CD4-positive, alpha-beta T cell treated with Interleukin-17A for 4 hours (primary cell): Measurements from ENCODE around the gene GNA12.
"Not testable (repeated sequence)": the region's sequence is repeated elsewhere in the genome, so short reads cannot be mapped to it uniquely, and the experiment has no call there.

ENCODE experiments used
- DNase-seq: peaks from one replicate; pipeline ENCODE4 v3.0.0-alpha.2; 2020; ENCODE audit warnings: mixed read lengths

The GNA12 gene

DNA sequence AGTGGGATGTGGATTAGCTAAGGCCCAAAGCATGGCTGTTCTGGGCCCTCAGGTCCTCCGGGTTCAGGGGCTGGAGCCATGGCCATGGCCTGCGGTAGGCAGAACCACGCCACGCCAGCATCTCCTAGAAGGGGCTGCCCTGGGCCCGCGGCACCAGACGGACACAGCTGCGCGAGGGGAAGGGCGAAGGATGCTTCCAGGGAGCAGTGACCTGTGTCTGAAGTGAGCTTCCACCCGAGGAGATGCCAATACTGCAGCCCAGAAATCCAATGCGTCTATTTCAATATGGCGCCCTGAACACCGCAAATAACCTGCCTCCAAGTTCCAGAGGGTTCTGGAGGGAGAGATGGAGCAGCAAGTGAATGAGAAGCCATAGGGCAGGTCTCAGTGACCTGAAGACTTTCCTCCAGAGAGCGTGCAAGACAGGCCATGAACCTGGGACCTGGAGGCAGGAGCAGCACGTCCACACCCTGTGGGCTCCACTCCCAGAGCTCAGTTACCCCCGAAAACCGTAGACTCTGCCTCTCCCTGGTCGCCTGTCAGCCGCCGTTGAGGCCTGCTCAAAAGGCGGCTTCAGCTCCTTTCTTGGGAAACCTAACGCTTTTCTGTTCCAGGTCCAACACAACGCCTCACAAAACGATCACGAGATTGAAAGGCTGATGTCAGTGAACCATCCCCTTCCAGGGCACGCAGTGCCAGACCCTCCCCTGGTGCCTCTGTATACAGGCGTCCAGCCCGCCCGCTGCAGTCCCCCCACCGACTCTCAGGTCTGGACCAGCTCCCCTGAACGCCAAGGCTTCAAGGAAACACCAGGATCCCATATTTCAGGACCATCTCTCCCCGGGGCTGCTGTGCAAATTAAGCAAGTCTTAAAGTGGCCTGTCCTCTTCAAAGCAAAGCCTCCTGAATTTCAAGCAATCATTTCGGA lies 118.7 kb downstream of the GNA12 start:
- no peak for DNase-seq

DNA sequence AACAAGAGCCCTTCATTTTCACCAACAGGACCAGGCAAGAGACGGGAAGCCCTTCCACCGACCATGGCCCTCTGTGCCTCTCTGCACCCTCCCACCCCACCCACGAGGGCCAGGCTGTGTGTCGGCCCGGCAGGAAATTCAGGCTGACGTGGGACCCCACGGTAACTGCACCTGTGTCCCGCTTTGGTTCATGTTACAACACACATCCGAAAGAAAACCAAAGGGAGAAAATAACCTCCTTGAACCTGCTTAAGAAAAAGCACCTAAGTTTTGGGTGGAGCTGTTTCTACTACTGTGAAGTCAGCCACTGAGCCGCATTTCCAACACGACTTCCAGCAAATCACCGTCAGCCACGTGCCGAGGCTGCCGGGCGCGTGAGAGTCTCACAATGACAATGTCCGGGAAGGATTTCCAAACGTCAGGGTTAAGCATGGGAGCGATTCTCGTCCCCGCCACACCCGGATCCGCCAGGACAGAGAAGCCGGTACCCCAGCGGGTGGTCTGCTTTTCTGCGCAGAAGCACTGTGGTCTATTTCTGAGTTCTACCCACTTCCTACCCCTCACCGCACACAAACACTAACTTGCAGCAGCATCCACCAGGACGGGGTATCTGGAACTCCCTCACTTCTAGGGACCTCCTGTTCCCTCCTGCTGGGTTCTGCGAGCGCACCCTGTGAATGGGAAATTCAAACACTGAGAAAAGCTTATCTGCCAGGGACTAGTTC lies 119.5 kb downstream of the GNA12 start:
- no peak for DNase-seq

DNA sequence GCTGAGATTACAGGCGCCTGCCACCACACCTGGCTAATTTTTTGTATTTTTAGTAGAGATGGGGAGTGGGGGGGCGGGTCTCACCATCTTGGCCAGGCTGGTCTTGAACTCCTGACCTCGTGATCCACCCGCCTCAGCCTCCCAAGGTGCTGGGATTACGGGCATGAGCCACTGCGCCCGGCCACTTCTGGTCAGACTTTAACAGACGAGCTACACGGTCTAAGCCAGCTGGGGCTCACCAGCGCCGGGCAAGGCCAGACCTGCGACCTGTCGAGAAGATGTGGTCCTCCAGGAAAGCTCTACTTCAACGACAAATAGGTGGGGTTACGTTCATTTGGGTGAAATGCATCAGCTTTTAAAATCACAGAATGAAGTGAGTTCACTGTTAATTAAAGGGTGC lies 120.1 kb downstream of the GNA12 start:
- not testable (repeated sequence) for DNase-seq

DNA sequence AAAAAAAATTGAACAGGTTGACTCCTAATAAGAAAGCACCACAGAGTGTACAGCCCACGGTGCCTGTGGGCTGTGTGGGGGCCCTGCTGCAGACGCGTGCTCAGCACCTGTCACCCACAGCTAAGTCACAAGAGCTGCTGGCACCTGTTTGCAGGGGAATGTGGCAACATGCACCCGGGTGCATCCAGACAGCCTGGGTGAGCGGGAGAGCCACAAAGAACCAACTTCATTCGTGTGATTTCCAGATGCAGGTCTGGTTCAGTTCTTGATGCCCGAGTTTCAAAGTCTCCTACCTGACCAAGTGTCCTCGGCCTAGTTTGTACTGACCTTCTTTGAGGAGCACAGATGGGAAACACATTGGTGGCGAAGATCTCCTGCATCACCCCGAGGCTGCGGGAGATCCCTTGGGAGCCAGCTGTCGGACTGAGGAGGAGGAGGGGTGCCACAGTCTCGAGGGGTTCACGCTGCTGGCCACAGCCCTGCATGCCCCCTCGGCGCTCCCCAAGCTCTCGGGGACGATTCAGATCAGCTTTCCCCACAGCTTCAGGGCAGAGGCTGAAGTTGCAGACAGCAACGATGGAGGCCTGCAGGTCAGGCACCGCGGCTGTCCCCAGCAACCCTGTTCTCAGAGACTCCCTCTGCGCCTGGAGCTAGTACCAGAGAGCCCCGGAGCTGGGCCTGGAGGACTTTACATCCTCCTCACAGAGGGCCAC lies 120.8 kb downstream of the GNA12 start:
- no peak for DNase-seq

DNA sequence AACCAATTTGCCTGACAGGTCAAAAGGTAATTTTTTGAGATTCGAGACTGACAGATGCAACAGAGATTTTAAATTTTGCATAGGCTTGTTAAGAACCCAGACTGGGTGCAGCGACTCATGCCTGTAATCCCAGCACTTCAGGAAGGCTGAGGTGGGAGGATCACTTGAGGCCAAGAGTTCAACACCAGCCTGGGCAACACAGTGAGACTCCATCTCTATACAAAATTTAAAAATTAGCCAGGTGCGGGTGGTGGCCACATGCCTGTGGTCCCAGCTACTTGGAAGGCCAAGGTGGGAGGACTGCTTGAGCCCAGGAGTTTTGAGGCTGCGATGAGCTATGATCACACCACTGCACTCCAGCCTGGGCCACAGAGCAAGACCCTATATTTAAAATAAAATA lies 121.5 kb downstream of the GNA12 start:
- no peak for DNase-seq

DNA sequence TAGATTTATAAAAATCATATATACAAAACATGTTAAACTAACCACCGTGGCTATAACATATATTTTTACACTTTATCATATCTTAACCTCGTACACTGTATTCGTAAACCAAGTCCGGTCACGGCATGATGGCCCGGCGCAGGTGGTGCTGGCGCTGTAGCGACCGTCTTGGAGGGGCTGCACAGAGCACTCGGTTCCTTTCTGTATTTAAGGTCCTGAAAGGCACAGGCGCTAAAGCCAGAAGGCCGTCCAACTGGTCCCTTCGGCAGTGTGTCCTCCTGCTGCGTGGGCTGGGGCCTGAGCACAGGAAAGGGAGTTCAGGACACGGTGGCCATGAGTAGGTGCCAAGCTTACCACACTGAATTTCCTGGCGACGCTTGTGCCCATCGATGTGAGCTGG lies 122.3 kb downstream of the GNA12 start:
- DNase-seq, result no peak

DNA sequence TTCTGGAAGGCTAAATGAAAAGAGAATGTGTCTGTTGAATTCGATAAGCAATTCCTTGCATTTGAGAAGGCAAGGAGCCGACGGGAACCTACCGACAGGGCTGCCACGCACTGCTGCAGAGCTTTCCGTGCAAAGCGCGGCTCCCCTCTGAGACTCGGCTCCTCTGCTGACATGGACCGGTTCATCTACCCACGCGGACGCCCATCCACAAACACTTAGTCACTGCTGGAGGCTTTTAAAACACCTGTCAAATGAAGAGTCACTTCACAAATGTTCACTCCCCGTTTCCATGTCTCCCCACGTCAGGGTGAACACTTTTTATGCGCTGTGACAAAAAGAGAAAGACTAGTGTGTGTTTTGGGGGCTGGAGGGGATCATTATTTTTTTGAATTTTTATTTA lies 124.1 kb downstream of the GNA12 start:
- no peak for DNase-seq

DNA sequence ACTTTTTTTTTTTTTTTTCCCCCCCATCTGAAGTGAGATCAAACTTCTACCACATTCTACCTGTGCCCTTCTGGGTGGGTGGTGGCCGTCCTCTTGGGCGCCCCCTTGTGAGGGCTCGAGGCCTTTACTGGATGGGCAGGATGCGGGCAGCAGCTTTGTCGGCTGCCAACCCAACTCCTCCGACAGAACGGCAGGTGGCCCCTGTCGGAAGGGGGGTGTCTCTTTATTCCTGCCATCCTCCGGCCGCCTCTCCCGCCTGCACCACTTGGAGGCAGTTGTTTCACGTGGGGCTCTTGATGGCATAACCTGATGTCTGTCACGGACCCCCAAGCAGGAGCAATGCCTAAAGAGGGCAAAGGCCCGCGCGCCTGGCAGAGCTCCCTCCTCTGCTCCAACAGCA lies 125.1 kb downstream of the GNA12 start:
- DNase-seq, result peak; percentile 81

DNA sequence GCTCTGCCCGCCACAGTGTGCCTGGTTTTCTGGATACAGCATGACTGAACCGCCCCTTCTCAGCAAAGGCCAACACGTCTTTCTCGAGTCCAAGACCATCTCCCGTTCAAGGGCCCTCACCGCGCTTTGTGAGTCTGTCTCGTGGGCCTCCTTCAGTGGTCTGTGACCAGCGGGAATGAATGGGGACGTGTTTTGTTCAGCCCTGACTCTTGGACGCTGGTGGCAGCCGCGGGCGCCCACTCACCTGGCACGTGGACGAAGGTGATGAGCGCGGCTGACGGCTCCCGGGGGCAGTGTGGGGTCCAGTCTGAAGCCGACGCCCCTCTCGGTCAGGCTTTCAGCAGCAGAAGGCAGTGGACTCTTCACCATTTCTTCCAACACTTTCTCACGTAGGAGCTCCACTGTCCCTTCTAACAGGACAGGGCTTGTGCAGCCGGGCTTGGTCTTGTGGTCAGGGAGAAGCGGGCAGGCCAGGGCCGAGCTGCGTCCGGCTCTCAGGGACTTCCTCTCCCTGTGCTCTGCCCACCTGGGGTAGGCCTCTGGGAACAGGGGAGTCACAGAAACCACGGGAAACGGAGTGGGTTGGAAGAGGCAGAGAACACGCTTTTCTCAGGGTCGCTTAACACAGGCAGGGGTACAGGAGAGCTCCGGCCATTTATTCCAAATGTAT lies 125.7 kb downstream of the GNA12 start:
- no peak for DNase-seq

DNA sequence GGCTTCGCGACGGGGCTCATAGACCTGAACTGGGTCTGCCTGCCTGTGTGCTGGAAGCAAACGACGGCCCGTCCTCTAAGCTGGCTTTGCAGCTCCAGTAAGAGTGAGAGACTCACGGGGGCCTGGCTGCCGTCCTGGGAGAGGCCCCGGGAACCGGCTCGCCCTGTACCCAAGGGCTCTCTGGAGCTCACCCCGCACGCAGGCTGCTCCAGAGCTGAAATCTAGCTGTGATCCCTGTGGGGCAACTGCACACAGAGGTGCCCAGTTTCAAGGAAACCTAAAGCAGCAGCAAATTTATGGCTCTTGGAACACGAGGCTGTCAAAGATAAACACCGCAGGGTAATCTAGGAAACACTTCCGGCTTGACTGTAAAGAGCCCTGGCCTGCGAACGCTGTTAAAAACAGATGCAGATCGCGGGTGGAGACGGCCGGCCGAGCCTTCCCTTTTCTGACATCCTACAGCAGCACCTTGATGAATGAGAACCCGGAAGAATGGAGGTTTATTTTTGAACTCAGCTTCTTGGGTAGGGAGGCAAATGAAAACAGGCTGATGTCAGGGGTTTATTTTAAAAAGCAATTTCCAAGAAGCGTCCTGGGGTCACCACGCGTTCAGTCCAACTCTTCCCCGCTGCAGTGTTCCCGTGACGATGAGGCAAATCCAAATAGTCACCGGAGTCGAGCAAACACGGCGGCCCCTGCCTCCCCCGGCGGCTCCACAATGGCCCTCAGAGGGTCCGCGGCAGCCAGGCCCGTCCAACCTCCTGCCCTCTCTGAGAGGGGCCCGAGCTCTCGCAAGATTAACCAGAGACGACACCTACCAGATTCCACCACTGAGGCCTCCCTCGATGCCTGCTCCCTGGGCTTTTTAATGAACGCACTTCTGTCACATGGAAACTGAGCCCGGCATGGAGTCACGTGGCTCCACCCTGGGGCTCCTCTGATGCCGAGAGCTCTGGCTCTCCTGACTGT lies 126.5 kb downstream of the GNA12 start:
- peak; percentile 56 for DNase-seq

DNA sequence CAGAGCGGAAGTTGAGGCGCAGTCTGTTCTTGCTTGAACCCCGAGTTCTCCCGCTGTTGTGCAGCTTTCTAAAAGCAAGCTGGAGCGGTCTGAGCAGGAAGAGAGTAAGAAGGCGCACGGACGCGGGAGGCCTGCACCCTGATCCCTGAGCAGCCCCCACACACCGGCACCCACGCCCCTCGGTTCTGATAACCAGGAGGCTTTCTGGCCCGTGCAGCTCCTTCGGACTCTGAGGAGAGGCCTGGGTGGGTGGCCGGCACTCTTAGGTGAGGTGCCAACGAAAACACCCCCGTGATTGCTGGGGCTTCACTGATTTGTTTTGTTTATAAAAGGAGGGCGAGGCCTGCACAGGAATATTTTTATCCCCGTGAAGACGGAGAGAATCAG lies 127.2 kb downstream of the GNA12 start:
- DNase-seq, result no peak

DNA sequence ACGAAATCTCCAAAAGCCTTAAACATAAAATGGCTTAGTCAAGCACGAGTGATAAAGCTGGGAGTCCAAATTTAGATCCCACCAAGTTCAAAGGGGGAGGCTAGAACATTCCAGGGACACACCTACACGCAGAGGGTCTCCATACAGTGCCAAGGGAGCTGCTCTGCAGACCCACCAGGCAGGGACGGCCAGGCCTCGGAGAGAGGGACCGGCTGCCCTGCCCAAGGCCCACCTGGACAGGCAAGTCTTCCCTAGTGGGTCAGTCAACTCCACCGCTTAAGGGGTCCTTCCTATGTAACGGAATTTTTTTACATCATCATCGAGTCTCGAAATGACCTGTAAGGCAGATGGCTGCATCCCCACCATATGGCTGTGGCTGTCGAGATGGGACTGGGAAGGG lies 127.6 kb downstream of the GNA12 start:
- DNase-seq, result no peak

DNA sequence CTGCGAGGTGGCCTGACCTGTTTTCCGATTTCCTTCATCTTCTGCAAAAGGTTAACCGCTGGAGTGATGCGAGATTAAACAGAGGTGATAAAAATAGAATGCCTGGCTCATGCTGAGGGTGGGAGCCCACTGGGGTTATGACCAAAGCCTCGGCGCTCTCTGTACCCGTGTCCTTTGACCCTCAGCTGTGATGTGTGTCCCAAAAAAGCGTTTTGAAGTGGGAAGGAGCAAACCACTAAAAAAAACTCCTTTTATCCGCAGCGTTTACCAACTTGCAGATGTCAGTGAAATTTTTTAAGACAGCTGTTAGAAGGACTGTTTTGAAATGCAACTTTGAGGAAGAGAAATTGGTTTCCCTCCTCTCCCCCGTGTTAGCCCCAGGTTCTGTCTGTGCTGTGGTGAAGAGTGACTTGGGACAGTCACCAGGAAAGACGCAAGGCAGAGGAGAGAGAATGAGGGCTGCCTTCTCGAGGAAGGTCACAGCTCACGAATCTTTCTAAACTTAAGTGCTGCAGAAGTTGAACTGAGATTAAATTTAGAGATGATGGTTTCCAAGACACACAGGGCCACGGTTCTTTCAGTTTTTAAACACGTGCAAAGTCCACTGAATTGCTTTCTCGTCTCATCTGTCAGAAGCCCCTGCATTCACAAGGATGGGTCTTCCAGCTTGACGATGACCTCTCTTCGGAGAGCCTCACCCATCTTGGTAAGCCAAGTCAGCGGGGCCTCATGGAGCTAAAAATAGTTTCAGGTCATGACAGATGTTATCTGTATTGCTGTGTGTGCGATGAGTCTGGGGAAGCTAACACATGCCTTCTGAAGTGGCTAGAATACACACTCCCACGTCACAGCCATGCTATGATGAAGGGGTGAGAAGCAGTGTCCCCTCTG lies 128.5 kb downstream of the GNA12 start:
- peak; percentile 48 for DNase-seq

DNA sequence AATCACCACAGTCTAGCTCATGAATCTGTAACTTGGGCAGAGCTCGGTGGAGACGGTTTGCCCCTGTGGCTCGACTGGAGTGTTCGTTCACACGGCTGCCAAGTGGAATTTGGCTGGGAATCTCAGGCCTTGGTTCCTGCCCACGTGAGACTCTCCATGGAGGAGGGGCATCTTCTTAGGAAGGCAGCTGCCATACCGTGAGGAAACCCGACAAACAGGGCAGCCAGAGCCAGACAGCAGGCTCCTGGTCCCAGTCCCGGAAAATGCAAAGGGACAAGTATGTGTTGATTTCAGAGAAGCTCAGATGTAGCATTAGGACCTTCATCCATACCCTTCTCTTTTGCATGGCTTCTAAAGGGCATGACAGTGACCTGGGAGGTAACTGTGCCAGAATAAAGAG lies 129.5 kb downstream of the GNA12 start:
- DNase-seq, result no peak

DNA sequence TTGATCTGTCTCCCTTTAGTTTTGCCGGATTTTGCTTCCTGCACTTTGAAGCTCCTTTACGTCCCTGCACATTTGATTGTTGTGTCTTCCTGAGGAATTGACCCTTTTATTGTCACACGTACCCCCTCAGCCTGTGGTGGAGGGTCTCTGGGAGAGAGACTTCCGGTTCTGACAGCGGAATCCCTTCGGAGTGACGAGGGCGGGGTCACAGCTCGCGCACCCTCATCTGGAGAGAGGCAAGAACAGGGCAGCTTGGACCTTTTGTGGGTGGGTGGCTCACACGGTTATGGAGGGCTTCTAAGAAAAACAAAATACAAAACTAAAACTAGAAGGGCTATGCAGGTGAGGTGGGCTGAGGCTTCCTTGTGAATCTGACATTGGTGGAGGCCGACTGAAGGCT lies 130.1 kb downstream of the GNA12 start:
- DNase-seq, result no peak

DNA sequence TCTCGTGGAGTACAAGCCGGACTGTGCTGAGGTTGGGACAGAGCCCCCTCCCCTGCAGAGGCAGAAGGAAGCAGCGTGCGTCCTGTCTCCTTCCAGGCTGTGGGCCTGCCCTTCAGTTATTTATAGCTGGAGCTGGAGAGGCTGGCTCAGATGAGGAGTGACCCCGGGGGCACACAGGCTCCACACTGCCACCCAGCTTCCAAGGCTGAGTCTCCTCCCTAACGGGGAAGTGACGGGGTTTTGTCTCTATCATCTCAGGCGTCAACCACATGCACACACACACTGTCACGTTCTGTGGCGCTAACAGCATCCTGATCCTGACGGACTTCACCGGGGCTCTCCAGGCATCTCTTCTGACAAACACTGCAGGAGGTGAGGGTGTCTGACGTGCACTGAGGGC lies 130.7 kb downstream of the GNA12 start:
- no peak for DNase-seq

DNA sequence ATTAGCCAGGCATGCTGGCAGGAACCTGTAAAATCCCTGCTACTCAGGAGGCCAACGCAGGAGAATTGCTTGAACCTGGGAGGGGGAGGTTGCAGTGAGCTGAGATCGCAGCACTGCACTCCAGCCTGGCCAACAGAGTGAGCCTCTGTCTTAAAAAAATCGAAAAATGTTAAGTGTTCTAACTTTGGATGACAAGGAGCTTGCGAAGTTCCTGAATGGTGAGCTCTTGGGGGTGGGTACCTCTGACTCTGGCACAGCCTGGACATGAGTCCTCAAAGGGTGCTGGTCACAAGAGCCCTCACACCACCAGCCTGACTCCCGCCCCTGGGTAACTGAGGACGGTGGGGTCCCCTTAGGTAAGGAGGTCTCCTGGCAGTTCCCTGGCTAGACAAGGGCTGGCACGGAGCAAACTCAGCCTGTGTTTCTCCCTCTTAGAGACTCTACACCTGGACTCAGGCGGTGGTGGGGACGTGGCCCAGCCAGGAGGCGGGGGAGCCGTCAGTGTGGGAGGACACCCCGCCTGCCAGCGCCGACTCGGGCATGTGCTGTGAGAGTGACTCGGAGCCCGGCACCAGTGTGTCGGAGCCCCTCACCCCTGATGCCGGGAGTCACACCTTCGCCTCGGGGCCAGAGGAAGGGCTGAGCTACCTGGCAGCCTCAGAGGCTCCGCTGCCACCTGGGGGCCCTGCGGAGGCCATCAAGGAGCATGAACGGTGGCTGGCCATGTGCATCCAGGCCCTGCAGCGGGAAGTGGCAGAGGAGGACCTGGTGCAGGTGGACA lies 132.0 kb downstream of the GNA12 start:
- no peak for DNase-seq

DNA sequence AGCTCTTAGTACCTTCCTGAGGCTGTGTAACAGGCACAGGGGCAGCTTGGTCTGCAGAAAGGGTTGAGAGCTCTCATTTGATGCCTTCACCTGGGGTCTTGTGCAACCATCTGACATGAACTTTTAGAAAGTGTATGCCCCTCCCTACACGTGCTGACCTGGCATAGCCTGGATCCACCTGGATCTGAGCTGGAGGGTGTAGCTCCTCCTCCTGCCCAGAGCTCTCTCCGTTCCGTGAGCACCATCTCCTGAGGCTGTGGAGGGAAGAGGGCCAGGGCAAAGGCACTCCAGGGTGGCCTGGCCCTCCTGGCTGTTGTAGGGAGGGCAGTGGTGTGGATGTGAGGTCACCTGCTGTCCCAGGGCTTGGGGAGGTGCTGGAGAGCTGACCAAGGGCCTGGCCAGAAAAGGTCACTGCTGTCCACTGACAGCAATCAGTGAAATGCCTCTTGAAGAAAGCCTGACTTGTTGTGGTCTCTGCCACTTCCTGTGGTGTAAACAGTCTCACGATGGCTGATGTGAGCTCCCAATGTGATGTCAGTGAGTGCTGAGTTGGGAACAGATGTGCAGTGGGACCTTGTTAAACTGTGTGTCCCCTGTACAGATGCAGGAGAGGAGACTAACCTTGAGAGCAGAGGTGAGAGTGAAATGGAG lies 133.1 kb downstream of the GNA12 start:
- DNase-seq, result peak; percentile 57

DNA sequence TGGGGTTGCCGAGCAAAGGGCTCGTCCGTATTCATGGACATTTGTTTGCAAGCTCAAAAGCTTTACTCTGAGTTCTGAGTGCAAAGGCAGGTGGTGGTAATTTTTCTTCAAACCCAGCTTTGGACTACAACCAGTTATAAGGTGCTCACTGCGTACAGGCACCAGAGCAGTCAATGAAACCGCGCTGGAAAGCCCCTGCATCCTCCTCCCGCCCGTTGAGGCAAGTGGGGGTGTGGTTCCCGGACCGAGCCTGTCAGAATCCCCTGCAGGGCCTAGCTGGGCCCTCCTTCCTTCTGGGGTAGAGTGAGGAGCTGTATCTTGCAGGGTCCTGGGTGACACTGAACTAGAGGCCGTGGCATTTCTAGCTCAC lies 133.8 kb downstream of the GNA12 start:
- DNase-seq, result peak; percentile 61
